Heart left ventricle (tissue), 16 donors: ENCODE results near the gene ANKRD17. TPM values are rescaled to one million over a fixed set of nuclear protein-coding genes. Genes with fewer than 3 reads are reported as not detected.

Experiments
- ATAC-seq, 4 donors: fragments of 200-7000 bp; cut with Tn5 transposase; one replicate each; pipeline ENCODE4 v1.9.1; 2020 to 2022; ENCODE audit warnings: moderate library complexity in 4 of 4, mild to moderate bottlenecking in 3 of 4, moderate number of reproducible peaks in 1 of 4
- DNase-seq, 5 donors: peaks; one replicate each; pipeline ENCODE4 v3.0.0-alpha.2; 2020
- H3K27ac ChIP-seq, 12 donors: fragments of 200-600 bp; sonication (generic) in 4 of 12; one replicate each; pipeline versions ENCODE4 v1.5.0 to v1.8.0; 2016 to 2022; ENCODE audit warnings: mild to moderate bottlenecking in 2 of 12
- H3K27me3 ChIP-seq, 9 donors: fragments of 200-600 bp; sonication (generic) in 2 of 9; one replicate each; pipeline versions ENCODE4 v1.5.1 to v1.8.0; 2016 to 2022; ENCODE audit warnings: mild to moderate bottlenecking in 3 of 9
- H3K36me3 ChIP-seq, 9 donors: fragments of 200-600 bp; sonication (generic) in 2 of 9; one replicate each; pipeline versions ENCODE4 v1.5.0 to v1.8.0; 2018 to 2022; ENCODE audit warnings: mild to moderate bottlenecking in 2 of 9
- H3K4me1 ChIP-seq, 12 donors: fragments of 200-600 bp; sonication (generic) in 4 of 12; one replicate each; pipeline versions ENCODE4 v1.5.0 to v1.8.0; 2016 to 2022; ENCODE audit warnings: mild to moderate bottlenecking in 3 of 12
- H3K4me3 ChIP-seq, 12 donors: fragments of 200-600 bp; sonication (generic) in 4 of 12; one replicate each; pipeline versions ENCODE4 v1.5.0 to v1.8.0; 2017 to 2022; ENCODE audit warnings: mild to moderate bottlenecking in 9 of 12, moderate library complexity in 4 of 12
- H3K9me3 ChIP-seq, 12 donors: fragments of 200-600 bp; sonication (generic) in 4 of 12; one replicate each; pipeline versions ENCODE4 v1.5.0 to v1.8.0; 2016 to 2022; ENCODE audit warnings: mild to moderate bottlenecking in 1 of 12
- CTCF ChIP-seq, 12 donors: fragments of 200-600 bp; sonication (generic) in 4 of 12; IDR thresholded peaks; one replicate each; pipeline versions ENCODE4 v1.5.0 to v1.8.0; 2018 to 2022; ENCODE audit warnings: antibody characterized with exemption in 12 of 12, mild to moderate bottlenecking in 5 of 12
- POLR2A ChIP-seq, 2 donors: fragments of 450-650 bp; IDR thresholded peaks; one replicate each; pipeline ENCODE4 v1.6.1; 2017; ENCODE audit warnings: antibody characterized with exemption in 2 of 2, mild to moderate bottlenecking in 2 of 2, moderate library complexity in 2 of 2
- WGBS, 4 donors: extraction: QIAGEN DNeasy Blood & Tissue Kit in 2 of 4; methylation state at CpG; one replicate each; pipeline versions ENCODE4 v1.1.5 to v1.1.7; 2013 to 2018; 5-methylcytosine and 5-hydroxymethylcytosine counted together
- intact Hi-C, 10 donors: fragments of 100-400 bp; cut with DNase I; formaldehyde crosslinking; loops; one replicate each; pipeline versions ENCODE4 v1.11.1 to v1.14.2; 2022
- polyA plus RNA-seq, 2 donors: library from polyadenylated mRNA; stranded (reverse); fragments of 200-250 nt; gene quantifications; one replicate each; pipeline ENCODE4 v1.2.3, GENCODE V29; 2013
- total RNA-seq, 9 donors: library from RNA; depleted of rRNA in 2 of 9; stranded (reverse); fragments of >200 nt in 2 of 9; fragmentation: NEBNext Ultra II Directional in 3 of 9; extraction: Animal tissue kit (Norgen Biotek cat#: 25700) in 3 of 9; gene quantifications; one replicate each; pipeline versions ENCODE4 v1.1.0 to v1.2.4, GENCODE V29; 2016 to 2023
- donor health status: ischemic (EF 13 %, LVEDD 7.1; RV severe dilation, severe dysfunction).
- donor health status: healthy with polysubstance abuse.
- donor health status: DM: no; HTN: yes; CAD: no.
- donor health status: DM: no; HTN: no; CAD: no.
- donor health status: ischemic (EF 25% LVEDD 6.9; RV normal size, moderate dysfunction).
- donor health status: ischemic (EF 25% LVEDD 5.7; RV mildly dilated, moderate dysfunction).
- donor health status: healthy.
- donor health status: DM: yes; HTN: yes; CAD: no.
- donor health status: ischemic (EF 35%, LVEDD 5.7; RV mildly dilated, moderate dysfunction).
- donor health status: nonischemic (EF 11% LVEDD 7.7; RV severe dilation, severe dysfunction).
- donor health status: DM: yes; HTN: yes; CAD: no.
- donor health status: PGD.
- donor health status: ischemic (EF 29% LVEDD 5.4; RV normal size, mild dysfunction).
- donor health status: nonischemic (EF 23%, LVEDD 6.1; RV moderate dilation, normal function).

Gene ANKRD17
- total and polyA plus RNA-seq, 11 donors: 13.0 to 67.1 (median 55.3) TPM

- TF ChIP-seq POLR2A (IDR thresholded peaks at IDR 0.05): no peak
- no peak for TF ChIP-seq CTCF (IDR thresholded peaks at IDR 0.05)
- Histone ChIP-seq H3K27ac (no peak overlapping the region), H3K36me3 (peaks cover 0 to 97% (median 86%) of the 10 kb centered on the region in 9 donors), H3K9me3 (no peaks in the 10 kb centered on the region), H3K4me3 (no peak overlapping the region), H3K4me1 (peaks cover 0 to under 1% (median 0%) of the 10 kb centered on the region in 12 donors), H3K27me3 (no peaks in the 10 kb centered on the region)
- ATAC-seq: no peak
- intact Hi-C loops: no loop called here
- WGBS, 4 donors: 71 to 78% (median 72%) methylated on average over 8 of the region's 8 CpGs
- DNase-seq: no peak
Measured at GRCh38 chr4:73103799-73104503, 154.6 kb downstream of the ANKRD17 start.

GRCh38 chr4:73099143-73099542, 159.5 kb downstream of the ANKRD17 start:
- intact Hi-C loops: loop anchor here in 1 of 10 donors (5.0 kb wide), 1 partner anchor 43 kb away; no protein-coding TSS in a partner anchor
- no peak for TF ChIP-seq CTCF (IDR thresholded peaks at IDR 0.05)
- TF ChIP-seq POLR2A (IDR thresholded peaks at IDR 0.05): no peak
- ATAC-seq (peak in 3 of 4 donors; percentile 16 to 64 (median 24)), DNase-seq (no peak)
- Histone ChIP-seq H3K36me3 (peaks cover 4 to 97% (median 86%) of the 10 kb centered on the region in 9 donors), H3K4me1 (peaks cover 0 to 3% (median 0%) of the 10 kb centered on the region in 12 donors), H3K27me3 (no peaks in the 10 kb centered on the region), H3K4me3 (no peak overlapping the region), H3K9me3 (no peaks in the 10 kb centered on the region), H3K27ac (no peak overlapping the region)
- 84 to 94% (median 93%) methylated on average over 6 to 7 of the region's 7 CpGs for WGBS, 4 donors

DNA sequence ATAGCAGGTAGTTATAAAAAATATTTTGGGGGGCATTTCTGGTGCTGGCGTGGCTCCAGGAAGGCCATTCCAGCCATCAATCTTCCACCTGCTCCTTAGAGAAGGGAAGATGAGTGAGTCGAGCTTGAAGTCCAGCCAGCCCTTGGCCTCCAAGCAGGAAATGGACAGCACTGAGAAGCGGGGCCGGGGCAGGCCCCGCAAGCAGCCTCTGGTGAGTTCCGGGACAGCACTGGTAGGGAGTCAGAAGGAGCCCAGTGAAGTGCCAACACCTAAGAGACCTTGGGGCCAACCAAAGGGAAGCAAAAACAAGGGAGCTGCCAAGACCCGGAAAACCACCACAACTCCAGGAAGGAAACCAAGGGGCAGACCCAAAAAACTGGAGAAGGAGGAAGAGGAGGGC, 159.9 kb downstream of the ANKRD17 start:
- intact Hi-C loops: loop anchor here in 1 of 10 donors (5.0 kb wide), 1 partner anchor 44 kb away; no protein-coding TSS in a partner anchor
- peaks cover 0 to 3% (median 0%) of the 10 kb centered on the region in 12 donors for H3K4me1 ChIP-seq
- 67 to 79% (median 77%) methylated on average over 7 of the region's 7 CpGs for WGBS, 4 donors
- DNase-seq (no peak), ATAC-seq (peak in 3 of 4 donors; percentile 13 to 36 (median 18))
- no peak for TF ChIP-seq POLR2A (IDR thresholded peaks at IDR 0.05)
- no peak for TF ChIP-seq CTCF (IDR thresholded peaks at IDR 0.05)
- no peaks in the 10 kb centered on the region for H3K27me3 ChIP-seq
- no peak overlapping the region for H3K27ac ChIP-seq
- peaks cover 4 to 97% (median 86%) of the 10 kb centered on the region in 9 donors for H3K36me3 ChIP-seq
- no peak overlapping the region for H3K4me3 ChIP-seq
- no peaks in the 10 kb centered on the region for H3K9me3 ChIP-seq

- Histone ChIP-seq H3K4me3 (no peak overlapping the region), H3K36me3 (peaks cover 4 to 97% (median 90%) of the 10 kb centered on the region in 9 donors), H3K9me3 (no peaks in the 10 kb centered on the region), H3K27me3 (no peaks in the 10 kb centered on the region), H3K4me1 (peaks cover 0 to 4% (median 0%) of the 10 kb centered on the region in 12 donors), H3K27ac (no peak overlapping the region)
- 52 to 66% (median 57%) methylated on average over 4 of the region's 4 CpGs for WGBS, 4 donors
- TF ChIP-seq CTCF (IDR thresholded peaks at IDR 0.05): no peak
- no peak for TF ChIP-seq POLR2A (IDR thresholded peaks at IDR 0.05)
- intact Hi-C loops: loop anchor here in 1 of 10 donors (5.0 kb wide), 1 partner anchor 44 kb away; no protein-coding TSS in a partner anchor
- DNase-seq (no peak), ATAC-seq (no peak)
Measured at GRCh38 chr4:73098016-73098415, 160.6 kb downstream of the ANKRD17 start.
